ENCODE measurements around the gene OSBPL5. TPM values are rescaled to one million over a fixed set of nuclear protein-coding genes. Genes with fewer than 3 reads are reported as not detected.

OSBPL5 gene
- total RNA-seq, 1 donor: 12.2 TPM

DNA sequence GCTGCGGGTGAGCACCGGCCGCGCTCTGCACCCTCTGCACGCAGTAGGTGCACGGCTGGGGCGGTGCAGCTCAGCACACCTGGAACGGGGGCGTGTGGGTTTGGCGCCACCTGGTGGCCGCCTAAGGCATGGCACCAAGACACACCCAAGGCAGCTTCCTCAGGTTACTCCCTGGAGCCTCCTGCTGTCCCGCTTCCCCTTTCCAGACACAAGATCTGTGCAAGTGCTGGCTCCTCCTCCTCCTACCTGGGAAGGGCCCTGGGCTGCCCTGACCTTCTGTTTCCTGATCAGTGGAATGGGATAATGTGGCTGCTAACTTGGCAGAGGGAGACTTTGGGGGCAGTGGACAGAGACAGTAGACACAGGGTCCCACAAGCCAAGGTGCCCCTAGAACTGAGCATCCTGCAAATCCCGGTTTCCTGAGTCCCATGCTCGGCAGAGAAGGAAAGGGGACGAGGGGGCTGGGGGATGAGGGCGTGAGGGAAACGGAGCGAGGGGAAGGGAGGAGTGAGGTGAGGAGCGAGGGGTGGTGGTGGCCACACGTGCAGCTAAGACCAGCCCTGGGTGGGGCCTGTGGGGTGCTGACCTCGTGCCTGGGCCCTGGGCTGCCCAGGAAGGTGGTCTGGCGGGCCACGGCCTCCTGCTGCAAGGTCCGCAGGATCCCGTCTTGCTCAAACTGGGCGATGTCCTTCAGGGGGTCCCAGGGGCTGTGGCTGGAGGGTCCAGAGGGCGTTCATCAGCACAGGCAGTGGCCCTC lies 73.1 kb downstream of the OSBPL5 start:
- Histone ChIP-seq H3K4me3 (ENCODE audit: low read length) (no peak overlapping the region), H3K27me3 (ENCODE audit: insufficient read depth, low read length) (no peaks in the 10 kb centered on the region), H3K4me1 (ENCODE audit: insufficient read depth, low read length) (peaks cover 5% of the 10 kb centered on the region), H3K9me3 (ENCODE audit: low read depth, low read length) (no peaks in the 10 kb centered on the region)

DNA sequence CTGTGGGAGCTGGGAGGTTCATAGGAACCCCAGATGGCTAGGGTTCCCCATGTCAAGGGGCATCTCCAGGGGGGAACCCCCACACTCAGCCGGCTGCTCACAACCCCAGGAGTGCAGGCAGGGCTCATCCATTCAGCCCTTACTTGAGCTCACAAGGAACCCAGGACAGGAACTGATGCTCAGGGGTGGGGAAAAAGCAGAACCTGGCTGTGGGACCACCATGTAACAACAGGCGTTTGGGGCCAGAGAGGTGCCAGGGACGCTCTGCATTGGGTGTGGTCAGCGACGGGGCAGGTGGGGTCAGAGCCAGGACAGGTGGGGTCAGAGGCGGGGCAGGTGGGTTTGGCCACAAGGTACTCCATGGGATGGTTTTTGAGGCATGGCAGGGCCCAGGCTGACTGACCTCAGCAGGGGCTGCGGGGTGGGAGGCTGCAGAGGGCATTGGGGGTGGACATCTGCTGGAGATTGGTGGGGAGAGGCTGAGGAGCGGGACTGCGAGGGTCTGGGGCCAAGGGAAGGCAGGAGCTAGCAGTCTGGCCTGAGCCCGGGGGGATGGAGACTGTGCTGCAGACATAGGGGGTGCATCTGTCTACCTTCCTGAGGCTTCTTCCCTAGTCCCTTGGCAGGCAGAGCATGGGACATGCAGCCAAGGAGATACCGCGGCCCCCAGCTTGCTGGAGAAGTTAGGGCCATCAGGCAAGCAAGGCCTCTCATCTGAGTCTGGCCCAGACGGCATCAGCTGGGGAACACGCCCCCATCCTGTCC lies 73.8 kb downstream of the OSBPL5 start:
- no peaks in the 10 kb centered on the region for H3K27me3 ChIP-seq (ENCODE audit: insufficient read depth, low read length)
- no peak overlapping the region for H3K4me3 ChIP-seq (ENCODE audit: low read length)
- H3K9me3 ChIP-seq (ENCODE audit: low read depth, low read length): no peaks in the 10 kb centered on the region
- peaks cover 5% of the 10 kb centered on the region for H3K4me1 ChIP-seq (ENCODE audit: insufficient read depth, low read length)

DNA sequence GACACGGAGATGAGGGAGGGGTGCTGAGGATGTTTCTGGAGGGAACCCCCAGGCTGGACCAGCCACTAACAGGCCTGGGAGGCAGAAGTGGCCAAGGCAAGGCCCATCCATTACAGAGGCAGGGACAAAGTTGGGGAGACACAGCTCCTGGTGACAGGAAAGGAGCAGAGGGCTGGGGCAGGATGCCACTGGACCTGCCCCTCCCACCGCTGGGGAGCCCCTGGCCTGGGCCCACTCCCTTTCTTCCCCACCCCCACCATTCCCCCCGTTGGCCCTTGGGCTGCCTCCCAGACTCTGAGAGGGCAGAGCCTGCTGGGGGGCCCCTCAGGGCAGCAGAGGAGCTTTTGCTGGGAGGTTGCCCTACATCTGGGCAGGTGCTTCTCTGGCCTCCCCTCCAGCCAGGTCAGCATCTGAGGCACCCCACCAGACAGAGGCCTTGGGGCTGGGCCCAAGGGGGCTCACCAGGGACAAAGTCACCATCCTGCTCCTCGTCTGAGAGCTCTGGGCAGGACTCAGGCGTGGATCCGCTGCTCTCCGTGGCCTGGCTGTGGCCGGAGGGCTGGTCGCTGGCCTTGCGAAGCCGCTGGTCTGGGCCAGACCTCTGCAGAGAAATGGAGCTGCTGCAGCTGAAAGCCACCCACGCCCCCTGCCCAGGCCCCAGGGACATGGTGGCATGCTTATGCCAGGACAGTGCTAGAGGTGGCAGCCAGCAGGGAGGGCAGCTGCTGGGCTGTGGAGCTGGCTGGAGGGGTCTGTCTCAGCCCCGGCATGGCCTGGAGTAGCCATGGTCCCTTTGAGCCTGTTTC lies 74.8 kb downstream of the OSBPL5 start:
- no peaks in the 10 kb centered on the region for H3K9me3 ChIP-seq (ENCODE audit: low read depth, low read length)
- no peaks in the 10 kb centered on the region for H3K27me3 ChIP-seq (ENCODE audit: insufficient read depth, low read length)
- H3K4me3 ChIP-seq (ENCODE audit: low read length): no peak overlapping the region

DNA sequence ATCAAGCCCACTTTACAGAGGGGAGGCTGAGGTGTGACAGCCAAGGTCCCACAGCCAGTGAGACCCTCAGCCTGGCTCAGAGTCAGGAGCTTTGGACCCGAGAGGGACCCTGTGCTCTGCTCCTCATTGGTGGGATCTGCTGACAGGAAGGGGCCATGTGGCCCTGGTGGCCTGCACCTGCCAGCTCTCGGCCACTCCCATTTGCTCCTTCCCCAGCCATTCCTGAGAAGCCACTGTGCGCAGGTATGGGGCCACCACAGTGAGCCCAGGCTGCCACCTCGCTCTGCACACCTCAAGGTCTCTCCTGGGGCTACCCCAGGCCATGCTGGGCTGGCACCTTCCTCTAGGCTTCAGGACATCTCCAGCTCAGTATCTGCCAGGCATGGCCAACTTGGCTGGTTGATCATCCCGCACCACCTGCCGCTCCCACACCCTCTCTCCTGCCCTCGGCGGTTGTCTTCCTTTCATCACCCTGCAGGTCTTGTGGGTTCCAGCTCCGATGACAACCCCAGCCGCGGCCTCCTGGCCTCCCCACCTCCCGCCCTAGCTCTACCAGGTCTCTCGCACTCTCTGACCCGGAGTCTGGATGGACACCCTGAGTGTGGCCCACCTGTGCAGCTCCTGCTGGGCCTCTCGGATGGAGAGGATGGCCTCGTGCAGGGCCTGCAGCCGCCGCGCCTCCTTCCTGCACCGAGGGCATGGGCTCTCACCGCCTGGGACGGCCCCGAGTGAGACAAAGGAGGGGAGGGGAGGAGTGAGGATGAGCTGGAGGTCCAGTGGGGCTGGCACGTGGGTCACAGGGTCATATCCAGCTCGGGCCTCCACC lies 75.7 kb downstream of the OSBPL5 start:
- Histone ChIP-seq H3K4me1 (ENCODE audit: insufficient read depth, low read length) (peaks cover 5% of the 10 kb centered on the region), H3K9me3 (ENCODE audit: low read depth, low read length) (no peaks in the 10 kb centered on the region)

More for the DNA sequence above, 74.8 kb downstream of the OSBPL5 start:
- H3K4me1 ChIP-seq (ENCODE audit: insufficient read depth, low read length): peaks cover 5% of the 10 kb centered on the region

GRCh38 chr11:3088806-3089205 lies 76.3 kb downstream of the OSBPL5 start:
- H3K9me3 ChIP-seq (ENCODE audit: low read depth, low read length): no peaks in the 10 kb centered on the region

More for the DNA sequence above, 75.7 kb downstream of the OSBPL5 start:
- Histone ChIP-seq H3K27me3 (ENCODE audit: insufficient read depth, low read length) (no peaks in the 10 kb centered on the region), H3K4me3 (ENCODE audit: low read length) (no peak overlapping the region)

DNA sequence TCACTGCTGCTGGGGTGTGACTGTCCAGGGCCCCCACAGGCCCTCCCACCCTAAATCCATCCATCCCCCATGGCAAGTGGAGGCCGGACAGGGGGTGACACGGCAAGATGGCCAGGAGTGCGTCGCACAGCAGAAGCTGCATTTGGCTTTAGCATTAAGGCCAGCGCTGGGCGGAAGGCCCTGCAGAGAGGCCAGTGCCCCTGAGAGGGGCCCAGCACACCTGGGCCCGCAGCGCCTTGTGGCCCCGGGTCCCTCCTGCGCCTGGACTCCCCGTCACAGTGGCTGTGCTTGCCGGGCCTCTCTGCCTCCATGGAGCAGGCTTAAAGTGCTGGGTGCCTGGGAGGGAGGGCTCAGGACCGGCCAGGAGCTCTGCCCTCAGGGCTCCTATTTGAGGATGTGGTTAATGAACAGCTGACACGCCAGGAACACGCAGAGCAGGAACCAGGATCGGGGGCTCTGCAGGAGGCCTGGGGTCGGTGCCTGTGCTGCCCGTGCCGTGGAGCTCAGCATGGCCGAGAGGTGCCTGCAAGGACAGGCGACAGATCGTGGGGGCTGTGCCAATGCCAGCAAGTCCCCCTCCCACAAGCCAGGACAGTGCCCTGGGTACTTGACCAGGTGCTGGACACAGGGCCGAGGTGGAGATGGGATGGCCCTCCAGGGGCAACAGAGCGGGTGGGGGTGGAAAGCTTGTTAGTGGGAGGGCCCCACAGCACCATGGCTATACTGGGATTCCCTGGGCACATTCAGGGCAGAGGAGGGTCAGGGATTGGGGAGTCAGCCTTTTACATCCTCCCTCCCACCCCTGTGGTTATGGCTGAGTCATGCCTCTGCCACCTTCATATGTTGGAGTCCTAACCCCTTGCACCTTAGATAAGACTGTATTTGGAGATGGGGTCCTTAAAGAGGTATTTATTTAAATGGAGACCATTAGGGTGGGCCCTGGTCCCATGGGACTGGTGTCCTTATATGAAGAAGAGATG lies 77.0 kb downstream of the OSBPL5 start:
- Histone ChIP-seq H3K9me3 (ENCODE audit: low read depth, low read length) (no peaks in the 10 kb centered on the region), H3K4me1 (ENCODE audit: insufficient read depth, low read length) (peaks cover 5% of the 10 kb centered on the region), H3K4me3 (ENCODE audit: low read length) (no peak overlapping the region), H3K27me3 (ENCODE audit: insufficient read depth, low read length) (no peaks in the 10 kb centered on the region)

More at GRCh38 chr11:3088806-3089205, 76.3 kb downstream of the OSBPL5 start:
- Histone ChIP-seq H3K27me3 (ENCODE audit: insufficient read depth, low read length) (no peaks in the 10 kb centered on the region), H3K4me3 (ENCODE audit: low read length) (no peak overlapping the region), H3K4me1 (ENCODE audit: insufficient read depth, low read length) (peaks cover 5% of the 10 kb centered on the region)

- peaks cover 5% of the 10 kb centered on the region for H3K4me1 ChIP-seq (ENCODE audit: insufficient read depth, low read length)
- no peaks in the 10 kb centered on the region for H3K9me3 ChIP-seq (ENCODE audit: low read depth, low read length)
- no peak overlapping the region for H3K4me3 ChIP-seq (ENCODE audit: low read length)
- H3K27me3 ChIP-seq (ENCODE audit: insufficient read depth, low read length): no peaks in the 10 kb centered on the region
Observed at GRCh38 chr11:3087373-3087772, 77.7 kb downstream of the OSBPL5 start.

GRCh38 chr11:3086671-3087150 lies 78.4 kb downstream of the OSBPL5 start:
- H3K4me3 ChIP-seq (ENCODE audit: low read length): no peak overlapping the region
- peaks cover 2% of the 10 kb centered on the region for H3K4me1 ChIP-seq (ENCODE audit: insufficient read depth, low read length)
- H3K9me3 ChIP-seq (ENCODE audit: low read depth, low read length): no peaks in the 10 kb centered on the region
- no peaks in the 10 kb centered on the region for H3K27me3 ChIP-seq (ENCODE audit: insufficient read depth, low read length)

DNA sequence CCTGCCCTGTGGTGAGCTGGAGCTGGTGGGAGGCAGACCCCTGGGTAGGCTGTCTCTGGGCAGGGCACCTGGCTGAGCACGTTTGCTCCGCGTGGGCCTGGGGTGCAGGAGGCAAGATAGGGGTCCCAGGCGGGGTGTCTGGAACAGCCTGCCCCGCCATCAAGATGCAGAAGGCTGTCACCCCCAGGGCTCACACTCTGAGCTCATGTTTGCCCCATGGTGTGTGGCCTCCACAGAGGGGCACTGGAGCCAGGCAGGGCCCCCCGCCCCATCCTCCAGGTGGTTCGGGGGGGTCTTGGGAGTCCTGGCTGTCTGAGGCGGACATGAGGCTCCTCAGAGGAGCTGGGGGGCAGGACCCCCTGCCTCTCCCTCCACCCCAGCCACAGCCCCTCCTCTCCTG lies 79.0 kb downstream of the OSBPL5 start:
- H3K9me3 ChIP-seq (ENCODE audit: low read depth, low read length): no peaks in the 10 kb centered on the region
- H3K4me1 ChIP-seq (ENCODE audit: insufficient read depth, low read length): no peaks in the 10 kb centered on the region
- H3K27me3 ChIP-seq (ENCODE audit: insufficient read depth, low read length): no peaks in the 10 kb centered on the region
- H3K4me3 ChIP-seq (ENCODE audit: low read length): no peak overlapping the region

DNA sequence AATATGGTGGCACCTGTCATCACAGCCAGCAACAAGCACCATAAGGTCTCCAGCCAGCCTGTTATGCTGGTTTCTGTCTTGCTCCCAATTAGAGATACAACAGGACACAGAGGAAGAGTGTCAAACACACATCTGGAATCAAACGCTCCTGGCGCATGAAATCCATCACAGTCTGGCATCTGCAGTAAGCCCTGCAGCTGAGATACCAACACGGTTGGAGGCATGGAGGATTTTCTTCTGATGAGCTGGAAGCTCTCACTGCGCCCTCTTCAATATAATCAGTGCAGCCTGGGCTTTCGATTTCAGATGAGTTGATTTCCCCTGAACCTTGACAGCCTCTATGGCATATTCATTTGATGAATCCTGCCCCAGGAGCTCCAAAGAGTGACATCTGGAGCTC lies 80.1 kb downstream of the OSBPL5 start:
- Histone ChIP-seq H3K9me3 (ENCODE audit: low read depth, low read length) (no peaks in the 10 kb centered on the region), H3K27me3 (ENCODE audit: insufficient read depth, low read length) (no peaks in the 10 kb centered on the region), H3K4me3 (ENCODE audit: low read length) (no peak overlapping the region), H3K4me1 (ENCODE audit: insufficient read depth, low read length) (no peaks in the 10 kb centered on the region)

DNA sequence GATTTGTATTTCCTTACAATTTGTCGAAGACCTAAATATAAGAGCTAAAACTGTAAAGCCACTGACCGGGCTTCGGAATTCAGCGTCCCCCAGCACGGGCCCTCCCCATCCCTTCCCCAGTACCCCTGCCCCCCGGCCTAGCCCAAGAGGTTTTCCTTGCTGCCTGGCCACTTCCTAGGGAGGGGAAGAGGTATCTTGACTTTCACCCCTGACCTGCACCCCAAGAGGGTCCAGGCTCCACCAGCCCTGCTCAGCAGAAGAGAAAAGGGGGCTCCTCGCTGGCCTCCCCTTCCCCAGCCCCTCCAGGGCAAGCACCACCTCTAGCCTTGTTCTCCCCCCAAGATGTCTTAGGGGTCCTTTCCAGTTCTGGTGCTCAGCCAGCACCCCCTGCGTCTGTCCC lies 81.8 kb downstream of the OSBPL5 start:
- Histone ChIP-seq H3K27me3 (ENCODE audit: insufficient read depth, low read length) (no peaks in the 10 kb centered on the region), H3K9me3 (ENCODE audit: low read depth, low read length) (no peaks in the 10 kb centered on the region), H3K4me3 (ENCODE audit: low read length) (no peak overlapping the region), H3K4me1 (ENCODE audit: insufficient read depth, low read length) (no peaks in the 10 kb centered on the region)

GRCh38 chr11:3081386-3081751 lies 83.7 kb downstream of the OSBPL5 start:
- H3K4me3 ChIP-seq (ENCODE audit: low read length): no peak overlapping the region
- no peaks in the 10 kb centered on the region for H3K4me1 ChIP-seq (ENCODE audit: insufficient read depth, low read length)
- H3K9me3 ChIP-seq (ENCODE audit: low read depth, low read length): no peaks in the 10 kb centered on the region
- H3K27me3 ChIP-seq (ENCODE audit: insufficient read depth, low read length): no peaks in the 10 kb centered on the region

- Histone ChIP-seq H3K27me3 (ENCODE audit: insufficient read depth, low read length) (no peaks in the 10 kb centered on the region), H3K4me1 (ENCODE audit: insufficient read depth, low read length) (no peaks in the 10 kb centered on the region), H3K4me3 (ENCODE audit: low read length) (no peak overlapping the region), H3K9me3 (ENCODE audit: low read depth, low read length) (no peaks in the 10 kb centered on the region)
Observed at GRCh38 chr11:3080733-3081385, 84.3 kb downstream of the OSBPL5 start.
